GM19328 (cell line): Measurements from ENCODE around the gene NSMCE3.
"Not testable (repeated sequence)": the region's sequence is repeated elsewhere in the genome, so short reads cannot be mapped to it uniquely, and the experiment has no call there.

Experiments used
- ATAC-seq: cut with Tn5 transposase; IDR thresholded peaks from one replicate; pipeline ENCODE4 v1.9.1; 2021; ENCODE audit warnings: mild to moderate bottlenecking, moderate library complexity; ENCODE audit not compliant: unreplicated experiment

NSMCE3 gene

DNA sequence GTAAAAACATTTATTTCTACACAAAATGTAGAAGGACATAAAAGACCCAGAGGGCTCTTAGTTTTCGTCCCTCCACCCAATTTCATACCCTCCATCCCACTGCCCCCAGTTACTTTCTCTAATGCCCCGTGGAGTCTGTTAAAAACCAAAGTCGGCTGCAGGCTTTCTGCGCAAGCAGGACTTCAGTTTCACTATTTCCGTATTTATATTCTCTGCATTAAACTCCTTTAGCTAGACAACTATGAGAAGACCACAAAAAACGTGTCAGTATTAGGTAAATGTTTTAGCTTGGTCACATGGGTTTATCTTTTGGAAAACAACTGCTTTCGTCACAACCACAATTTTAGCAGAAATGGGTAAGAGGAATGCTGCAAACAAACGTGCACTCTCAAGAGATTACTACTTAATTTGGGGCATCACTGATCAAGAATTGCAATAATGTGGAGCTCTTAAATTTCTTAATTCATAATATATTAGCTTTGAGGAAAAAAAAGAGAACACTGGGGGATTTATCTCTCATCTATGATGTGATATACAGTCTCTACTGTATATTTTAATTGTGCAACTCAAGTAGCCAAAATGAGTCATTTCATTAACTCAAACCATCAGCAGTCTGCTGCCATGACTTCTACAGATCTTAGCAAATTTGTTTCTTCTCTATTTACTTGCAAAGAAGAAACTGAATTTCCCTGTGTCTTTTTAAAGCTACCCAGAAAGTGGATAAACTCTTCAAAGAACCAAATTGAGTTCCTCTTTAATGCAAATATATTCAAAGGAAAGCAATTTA, 740 bp upstream of the NSMCE3 start:
- ATAC-seq, result peak; percentile 21

DNA sequence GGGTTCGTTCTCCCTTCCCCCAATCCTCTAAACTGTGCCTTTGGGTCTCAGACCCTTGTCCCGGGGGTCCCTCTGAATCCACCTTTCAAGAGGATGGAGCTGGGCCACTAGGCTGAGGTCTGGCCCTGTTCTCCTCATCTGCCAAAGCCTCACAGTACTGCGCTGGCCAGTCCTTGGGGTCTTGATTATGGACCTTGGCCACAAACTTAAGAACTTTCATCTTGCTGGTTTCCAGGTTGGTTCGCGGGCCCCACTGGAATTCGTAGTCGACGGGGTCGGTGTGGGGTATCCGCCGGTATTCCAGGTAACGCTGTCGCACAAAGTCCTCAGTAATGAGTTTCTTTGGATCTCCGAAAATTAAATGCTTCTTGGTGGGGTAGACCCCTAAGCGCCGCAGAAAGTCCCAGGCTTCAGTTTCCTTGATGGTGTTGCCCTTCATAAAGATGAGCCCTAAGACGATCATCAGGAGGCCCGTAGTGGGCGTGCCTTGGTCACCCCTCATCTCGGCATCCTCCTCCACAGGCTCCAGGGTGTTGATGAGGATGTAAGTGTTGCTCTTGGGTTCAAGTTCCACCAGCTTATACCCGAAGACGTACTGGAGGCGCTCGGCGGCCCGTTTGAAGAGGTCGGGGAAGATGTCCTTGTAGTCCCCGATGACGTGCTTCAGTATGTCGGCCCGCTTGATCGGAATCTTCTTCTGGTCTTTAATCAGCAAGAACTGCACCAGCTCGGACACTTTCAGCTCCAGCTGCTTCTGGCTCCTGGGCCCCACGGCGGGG, 727 bp downstream of the NSMCE3 start:
- peak; percentile 12 for ATAC-seq

DNA sequence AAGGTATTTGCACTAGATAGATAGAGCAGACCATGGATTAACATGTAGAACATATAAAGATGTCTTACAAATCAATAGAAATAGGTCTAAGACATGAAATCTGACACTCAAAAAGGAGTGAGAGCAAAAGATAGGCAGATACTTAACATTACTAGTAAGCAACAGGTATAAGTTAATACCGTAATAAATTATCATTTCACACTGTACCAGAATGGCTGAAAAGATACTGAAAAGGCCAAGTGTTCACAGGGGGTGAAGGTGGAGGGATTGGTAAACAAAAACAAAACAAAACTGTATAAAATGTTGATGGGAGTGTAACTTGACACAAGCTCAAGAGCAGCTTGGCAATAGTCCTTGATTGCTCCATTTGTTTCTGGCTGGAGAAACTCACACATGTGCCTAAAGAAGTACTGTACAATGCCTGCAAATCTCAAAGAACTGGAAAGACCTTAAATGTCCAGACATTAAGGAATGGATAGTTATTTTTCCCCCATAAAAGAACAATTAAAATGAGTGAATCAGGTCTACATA, 3.5 kb downstream of the NSMCE3 start:
- no peak for ATAC-seq

DNA sequence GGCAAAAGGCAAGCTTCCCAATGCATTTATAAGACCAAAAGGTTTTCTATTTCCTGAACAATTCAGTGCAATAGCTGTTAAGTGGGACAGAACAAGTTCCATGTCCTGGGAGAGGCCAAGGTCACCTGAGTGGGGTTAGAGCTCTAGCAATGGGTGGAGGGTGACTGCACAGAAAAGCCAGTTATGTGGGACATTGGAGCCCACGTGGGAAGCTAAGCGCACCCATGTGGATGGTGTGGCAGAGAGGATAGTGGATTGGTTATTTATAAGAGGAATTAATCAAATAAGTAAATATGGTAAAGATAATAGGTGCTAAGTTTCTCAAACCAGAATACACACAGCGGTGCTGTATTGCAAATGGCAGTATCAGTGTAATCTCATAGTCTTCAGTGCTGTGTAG, 6.3 kb downstream of the NSMCE3 start:
- no peak for ATAC-seq

DNA sequence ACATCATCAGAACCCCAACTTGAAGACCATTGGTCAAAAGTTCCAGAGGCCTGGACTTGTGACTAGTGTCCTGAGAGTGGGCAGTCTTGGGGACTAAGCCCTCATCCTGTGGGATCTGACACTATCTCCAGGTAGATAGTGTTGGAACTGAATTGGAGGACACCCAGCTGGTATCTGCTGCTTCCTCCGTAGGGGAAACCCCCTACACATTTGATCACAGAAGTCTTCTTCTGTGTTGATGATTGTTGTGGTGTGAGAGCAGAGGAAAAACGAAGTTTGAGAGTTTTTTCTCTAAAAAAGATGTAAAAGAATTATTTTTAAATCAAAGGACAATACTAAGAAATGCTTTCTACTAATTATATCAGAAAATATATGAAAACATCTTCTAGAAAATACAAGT, 6.9 kb downstream of the NSMCE3 start:
- ATAC-seq, result no peak

DNA sequence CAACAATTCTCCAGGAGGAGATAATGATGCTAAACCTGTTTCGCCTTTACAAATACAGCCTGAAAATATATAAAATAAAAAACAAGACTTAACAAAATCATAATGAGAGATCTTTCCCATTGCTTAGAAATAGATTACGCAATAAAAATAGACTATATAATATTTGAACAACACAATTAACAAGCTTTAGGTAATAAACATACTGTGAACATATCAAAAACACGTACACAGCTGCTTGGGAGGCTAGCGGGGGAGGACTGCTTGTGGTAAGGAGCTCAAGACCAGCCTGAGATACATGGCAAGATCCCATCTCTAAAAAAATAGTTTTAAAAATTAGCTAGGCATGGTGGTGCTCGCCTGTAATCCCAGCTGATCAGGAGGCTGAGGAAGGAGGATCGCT, 8.7 kb downstream of the NSMCE3 start:
- no peak for ATAC-seq

DNA sequence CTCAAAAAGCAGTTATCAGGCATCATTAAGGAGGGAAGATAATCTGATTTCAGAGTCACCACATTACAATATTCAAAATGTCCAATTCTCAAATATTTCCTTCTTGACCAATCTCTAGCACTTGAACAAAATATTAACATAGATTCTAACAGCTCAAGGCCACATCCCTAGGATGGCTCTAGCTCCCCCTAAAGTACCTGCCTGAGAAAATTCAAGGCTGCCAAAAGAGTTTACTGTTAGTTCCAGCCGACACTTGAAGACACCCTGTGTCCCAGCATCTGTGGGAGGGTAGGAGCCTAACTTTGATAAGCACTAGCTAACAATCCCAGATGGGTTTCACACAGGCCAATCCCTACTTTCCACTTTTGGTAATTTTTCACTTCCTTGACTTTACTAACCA, 10.4 kb downstream of the NSMCE3 start:
- ATAC-seq, result no peak

DNA sequence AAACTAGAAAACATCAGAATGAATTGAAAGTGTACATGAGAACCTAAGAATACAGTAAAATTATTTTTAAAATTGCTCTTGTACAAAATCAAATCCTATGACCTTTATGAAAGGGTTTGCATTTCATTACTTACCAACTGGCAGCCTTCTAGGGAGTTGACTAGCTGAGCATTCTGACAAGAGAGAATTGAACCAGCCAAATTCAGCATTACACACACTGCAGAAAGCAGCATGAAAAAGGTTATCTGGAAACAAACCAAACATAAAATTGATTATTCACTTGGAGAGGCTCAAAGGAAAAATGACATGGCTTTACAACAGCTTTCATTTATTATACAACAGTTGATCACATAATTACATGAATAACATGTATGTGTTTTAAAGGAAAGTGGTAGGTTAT, 17.4 kb downstream of the NSMCE3 start:
- no peak for ATAC-seq

DNA sequence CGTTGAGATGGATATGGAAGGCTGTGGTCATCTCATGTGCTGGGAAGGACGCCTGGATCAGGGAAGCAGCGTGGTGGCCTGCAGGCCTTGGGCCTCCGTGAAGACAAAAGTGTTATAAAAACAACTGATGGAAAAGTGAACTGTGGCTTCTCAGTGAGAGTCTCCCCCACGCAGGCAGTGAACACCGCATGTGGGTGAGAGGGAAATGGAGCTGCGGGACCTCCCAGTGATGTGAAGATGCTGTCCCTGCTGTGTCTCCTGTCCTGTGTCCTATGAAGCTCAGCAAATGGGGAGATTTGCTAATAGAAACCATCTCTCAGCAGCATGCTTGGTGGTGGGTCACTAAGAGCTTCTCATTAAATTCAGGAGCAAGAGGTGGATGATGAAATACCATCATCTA, 25.1 kb downstream of the NSMCE3 start:
- ATAC-seq, result no peak

DNA sequence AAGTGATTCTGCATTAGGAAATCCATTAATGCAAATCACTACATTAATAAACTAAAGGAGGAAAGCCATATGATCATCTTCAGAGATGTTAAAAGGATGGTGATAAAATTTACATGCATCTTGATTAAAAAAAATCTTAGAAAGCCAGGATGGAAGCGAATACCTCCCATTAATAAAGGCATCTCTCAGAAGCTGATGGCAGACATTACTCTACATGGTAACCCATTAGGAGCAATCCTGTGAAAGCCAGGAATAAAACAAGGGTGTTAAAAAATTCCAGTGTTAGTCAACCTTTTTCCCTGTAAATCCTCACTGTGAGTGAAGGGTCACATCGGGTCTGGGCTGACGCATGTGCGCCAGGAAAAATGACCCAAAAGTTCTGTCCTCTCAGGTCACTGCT, 25.5 kb downstream of the NSMCE3 start:
- ATAC-seq, result no peak

DNA sequence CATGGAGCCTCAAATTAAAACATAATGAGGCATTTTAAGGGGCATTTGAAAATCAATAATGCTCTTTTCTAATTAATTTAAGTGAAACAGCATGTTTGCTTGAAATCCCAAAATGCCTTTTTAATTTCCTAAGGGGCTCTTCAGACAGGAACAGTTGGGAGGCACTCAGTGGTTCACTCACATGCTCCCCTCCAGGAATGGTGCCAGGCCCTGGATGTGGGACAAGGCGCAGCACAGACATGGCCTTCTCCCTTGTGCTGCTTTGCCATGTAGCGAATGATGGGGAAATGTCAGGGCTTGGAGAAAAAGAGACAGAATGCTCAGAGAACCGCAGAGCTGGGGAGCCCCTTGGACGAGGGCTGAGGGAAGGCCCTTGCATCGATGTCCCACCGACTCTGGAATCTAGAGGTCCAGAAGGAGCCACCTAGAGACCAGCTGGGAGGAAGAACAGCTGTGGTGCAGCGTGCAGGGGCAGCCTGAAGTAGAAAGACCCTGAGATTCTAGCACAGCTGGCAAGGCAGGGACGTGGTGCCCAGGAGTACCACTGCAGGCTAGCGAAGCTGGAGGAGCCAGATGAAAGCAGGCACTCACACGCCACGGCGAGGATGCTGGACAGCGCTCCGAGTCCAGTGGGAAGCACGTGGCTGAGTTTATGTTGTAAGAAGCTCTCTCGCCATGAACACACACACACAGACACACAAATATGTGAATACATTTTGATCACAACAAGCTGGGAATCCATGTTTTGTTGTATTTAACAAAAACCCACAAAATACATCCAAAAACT, 27.0 kb downstream of the NSMCE3 start:
- no peak for ATAC-seq

DNA sequence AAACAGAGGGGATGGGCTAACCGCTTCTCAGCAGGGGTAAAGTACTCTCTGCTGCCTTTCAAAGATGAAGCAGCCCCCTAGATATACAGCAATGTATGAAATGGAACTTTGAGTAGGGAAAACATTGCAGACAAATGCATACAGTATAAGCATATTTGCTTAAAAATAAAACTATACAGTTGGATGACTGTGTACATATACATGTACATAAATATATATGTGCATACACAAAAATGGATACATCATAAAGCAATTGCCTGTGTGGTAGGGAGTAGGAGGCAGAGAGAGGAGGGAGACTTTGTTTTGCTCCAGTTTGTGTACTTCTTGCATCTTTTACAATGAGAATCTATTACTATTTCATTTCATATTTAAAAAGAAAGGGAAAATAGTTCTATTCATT, 28.4 kb downstream of the NSMCE3 start:
- ATAC-seq, result no peak

DNA sequence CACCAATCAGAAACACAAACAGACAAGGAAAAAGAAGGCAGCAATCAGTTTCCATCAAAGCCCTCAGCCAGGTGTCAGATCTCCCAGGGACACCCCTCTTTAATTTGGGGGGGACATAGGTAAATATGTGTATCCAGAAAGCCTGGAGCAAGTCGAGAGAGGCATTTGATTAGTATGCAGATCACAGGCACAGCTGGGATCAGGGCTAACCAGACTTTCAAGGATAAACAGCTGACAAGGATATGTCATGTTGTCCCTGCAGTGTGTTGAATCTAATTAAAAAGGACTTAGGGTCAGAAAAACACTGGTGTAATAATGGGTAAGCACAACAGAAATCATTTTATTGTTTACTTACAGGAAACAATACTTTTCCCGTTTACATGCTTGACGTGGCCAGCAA, 30.2 kb downstream of the NSMCE3 start:
- ATAC-seq, result no peak

DNA sequence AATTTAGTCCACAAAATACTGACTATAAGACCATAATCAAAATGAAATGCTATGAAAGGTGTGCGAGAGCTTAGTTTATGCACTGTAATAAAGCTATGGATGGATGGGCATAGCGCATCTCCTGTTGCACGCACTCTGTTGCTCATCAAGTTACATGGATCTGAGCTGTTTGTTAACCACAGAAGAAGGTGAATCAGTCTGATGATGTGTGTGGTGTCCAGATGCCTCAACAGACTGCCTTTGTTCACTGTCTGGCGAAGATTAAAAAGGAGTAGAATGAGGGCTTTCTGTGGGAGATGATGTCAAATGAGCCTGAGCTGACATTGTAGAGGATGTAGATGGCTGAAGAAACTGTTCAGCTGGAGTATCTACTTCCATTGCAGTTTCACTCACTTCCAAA, 36.1 kb downstream of the NSMCE3 start:
- ATAC-seq, result no peak

DNA sequence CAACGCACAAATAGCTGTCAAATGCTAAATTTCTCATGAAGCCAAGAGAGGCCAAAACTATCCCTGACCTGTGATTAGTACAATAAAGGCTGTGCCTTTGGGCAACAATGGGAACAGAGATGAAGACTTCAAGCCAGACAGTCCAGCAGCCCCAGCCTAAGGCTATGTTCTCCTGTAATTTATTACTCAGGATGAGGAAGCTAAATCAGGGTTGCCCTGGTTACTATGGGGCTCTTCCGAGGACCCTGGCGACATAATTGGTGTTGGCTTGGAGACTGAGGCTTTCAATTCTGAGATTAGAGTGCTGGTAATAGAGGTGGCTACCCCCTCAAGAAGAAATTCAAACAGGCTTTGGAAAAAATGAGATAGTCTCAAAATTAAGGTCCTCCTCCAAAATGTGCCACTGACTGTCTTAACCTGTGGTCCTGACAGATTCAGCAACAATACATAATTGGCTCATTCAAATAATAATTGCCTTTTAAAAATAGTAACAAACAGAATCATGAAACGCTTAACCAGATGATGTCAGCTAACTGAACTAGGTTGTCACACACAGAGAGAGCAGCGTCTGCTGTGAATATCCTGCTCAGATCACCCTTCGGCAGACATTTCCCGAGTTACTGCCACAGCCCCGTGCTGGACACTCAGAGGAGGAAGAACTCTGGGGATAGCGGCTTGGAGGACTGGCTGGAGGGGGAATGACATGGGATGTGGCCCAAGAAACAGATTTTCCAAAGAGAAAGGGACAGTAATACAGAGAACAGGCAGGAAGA, 43.0 kb downstream of the NSMCE3 start:
- no peak for ATAC-seq

DNA sequence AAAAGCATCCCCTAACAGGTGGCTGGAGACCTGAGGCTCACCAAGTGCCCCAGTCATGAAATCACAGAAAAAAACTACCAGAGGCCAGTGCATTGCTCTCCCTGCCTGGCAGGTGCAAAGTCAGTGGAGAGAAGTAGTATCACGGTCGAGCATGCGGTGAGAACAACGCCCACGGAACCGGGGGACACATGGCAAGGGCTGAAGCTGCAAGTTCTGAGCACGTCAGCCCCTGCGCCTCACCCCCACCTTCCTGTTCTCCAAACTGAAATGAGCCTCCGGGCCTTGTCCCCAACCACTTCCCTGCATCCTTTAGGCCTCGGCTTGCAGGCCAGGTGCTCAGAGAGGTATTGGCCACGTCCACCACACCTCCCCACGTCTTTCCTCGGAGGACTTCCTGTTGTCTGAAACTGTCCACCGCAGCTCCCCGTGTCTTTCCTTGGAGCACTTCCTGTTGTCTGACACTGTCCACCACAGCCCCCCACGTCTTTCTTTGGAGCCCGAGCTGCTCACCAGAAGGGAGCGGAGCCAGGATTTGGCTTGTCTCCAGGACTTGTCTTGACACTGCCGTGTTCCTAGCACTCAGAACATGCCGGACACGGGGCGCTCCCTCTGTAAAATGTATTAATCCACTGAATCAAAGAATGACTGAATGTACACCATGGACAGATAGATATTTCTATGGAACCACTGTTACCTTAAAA, 43.9 kb downstream of the NSMCE3 start:
- ATAC-seq, result no peak

DNA sequence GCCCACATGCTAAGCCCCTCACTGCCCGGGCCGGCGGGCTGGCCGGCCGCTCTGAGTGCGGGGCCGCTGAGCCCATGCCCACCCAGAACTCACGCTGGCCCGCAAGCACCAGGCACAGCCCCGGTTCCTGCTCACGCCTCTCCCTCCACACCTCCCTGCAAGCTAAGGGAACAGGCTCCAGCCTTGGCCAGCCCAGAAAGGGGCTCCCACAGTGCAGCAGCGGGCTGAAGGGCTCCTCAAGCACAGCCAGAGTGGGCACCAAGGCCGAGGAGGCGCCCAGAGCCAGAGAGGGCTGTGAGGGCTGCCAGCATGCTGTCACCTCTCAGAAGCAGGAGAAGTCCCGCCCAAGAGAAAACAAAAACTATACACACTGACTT, 44.6 kb downstream of the NSMCE3 start:
- not testable (repeated sequence) for ATAC-seq

DNA sequence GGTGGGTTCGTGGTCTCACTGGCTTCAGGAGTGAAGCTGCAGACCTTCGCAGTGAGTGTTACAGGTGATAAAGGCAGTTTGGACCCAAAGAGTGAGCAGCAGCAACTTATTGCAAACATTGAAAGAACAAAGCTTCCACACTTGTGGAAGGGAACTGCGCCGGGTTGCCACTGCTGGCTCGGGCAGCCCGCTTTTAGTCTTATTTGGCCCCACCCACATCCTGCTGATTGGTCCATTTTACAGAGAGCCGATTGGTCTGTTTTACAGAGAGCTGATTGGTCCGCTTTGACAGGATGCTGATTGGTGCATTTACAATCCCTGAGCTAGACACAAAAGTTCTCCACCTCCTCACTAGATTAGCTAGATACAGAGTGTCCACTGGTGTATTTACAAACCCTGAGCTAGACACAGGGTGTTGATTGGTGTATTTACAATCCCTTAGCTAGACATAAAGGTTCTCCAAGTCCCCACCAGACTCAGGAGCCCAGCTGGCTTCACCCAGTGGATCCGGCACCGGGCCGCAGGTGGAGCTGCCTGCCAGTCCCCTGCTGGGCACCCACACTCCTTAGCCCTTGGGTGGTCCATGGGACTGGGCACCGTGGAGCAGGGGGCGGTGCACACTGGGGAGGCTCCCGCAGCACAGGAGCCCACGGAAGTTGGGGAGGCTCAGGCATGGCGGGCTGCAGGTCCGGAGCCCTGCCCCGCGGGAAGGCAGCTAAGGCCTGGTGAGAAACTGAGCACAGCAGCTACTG, 45.2 kb downstream of the NSMCE3 start:
- ATAC-seq, result not testable (repeated sequence)

DNA sequence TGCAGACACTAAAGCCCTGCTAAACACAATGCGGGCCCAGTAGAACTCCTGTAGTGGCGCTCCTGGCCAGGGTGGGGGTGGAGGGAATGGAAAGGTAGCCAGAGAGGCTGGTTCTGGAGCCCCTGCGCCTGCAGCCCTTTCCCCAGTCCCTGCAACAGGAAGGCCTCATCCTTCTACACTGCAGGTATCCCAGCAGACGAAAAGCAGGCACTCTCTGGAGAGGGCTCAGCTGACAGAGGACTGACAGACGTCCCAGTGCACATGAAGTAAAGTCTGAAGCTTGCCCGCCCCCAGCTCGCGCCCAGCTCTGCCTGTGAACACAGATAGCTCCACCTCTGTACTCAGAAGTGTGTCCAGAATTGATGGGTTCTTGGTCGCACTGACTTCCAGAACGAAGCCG, 46.0 kb downstream of the NSMCE3 start:
- ATAC-seq, result no peak
